SU-DHL-6 (cell line): ENCODE measurements around the gene NID1.

Experiments
- CTCF ChIP-seq: fragments of 200-600 bp; sonication (generic); IDR thresholded peaks from one replicate; pipeline ENCODE4 v1.5.1; 2017; ENCODE audit warnings: antibody characterized with exemption, mild to moderate bottlenecking, low read length, moderate library complexity; ENCODE audit not compliant: insufficient read depth, poor library complexity, severe bottlenecking
- EZH2phosphoT487 ChIP-seq: fragments of 200-600 bp; sonication (generic), shearing (Covaris generic); conservative IDR thresholded peaks from 2 replicates; pipeline ENCODE4 v1.6.1; 2018; ENCODE audit warnings: mild to moderate bottlenecking, antibody characterized with exemption, low read length, moderate library complexity, mixed read lengths

- TF ChIP-seq CTCF (no peak), EZH2phosphoT487 (no peak)
Observed at GRCh38 chr1:236038034-236038433, 26.9 kb downstream of the NID1 start.
